ENCODE measurements around the gene NELL1.

Gene NELL1

DNA sequence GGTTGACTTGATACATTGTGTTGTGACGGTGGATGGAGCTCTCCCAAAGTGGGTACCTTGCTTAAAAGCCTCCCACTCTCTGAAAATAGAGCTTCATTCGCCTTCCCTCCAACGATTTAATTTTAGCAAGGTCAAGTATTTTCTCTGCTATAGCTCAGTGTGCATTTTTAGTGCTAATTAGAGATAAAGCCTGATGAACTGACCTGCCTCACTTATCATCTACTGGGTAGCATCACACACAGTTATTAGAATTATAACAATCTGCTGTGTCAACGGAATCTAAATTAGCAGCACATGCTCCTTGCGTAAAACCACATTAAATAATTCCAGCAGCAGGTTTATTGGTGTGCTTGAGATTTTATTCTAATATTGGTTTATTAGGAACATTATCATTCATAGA lies 701.7 kb downstream of the NELL1 start:
- no peak for FAIRE-seq

GRCh38 chr11:21372672-21373071 lies 703.3 kb downstream of the NELL1 start:
- FAIRE-seq: no peak

GRCh38 chr11:21374376-21374775 lies 705.0 kb downstream of the NELL1 start:
- no peak for FAIRE-seq

- no peak for FAIRE-seq
These were observed 716.5 kb downstream of the NELL1 start for GRCh38 chr11:21385669-21386440.

DNA sequence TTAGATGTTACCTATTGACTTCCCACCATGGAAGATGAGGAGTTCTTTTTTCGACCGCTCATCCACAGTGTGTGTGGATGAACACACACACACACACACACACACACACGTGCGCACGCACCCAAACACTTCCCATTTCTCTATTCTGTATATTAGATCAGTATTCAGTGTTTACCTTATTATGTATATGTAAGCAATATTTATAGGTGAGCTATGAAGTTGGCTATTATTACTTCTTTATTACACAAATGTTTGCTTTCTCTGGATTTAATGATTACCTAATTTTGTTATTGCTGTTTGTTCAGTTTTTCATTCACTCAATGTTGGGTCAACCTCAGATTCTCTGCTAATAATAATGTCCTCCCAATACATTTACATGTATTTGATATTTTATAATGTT lies 721.0 kb downstream of the NELL1 start:
- no peak for FAIRE-seq

GRCh38 chr11:21396342-21397008 lies 727.1 kb downstream of the NELL1 start:
- no peak for FAIRE-seq

- FAIRE-seq: no peak
These were observed 728.8 kb downstream of the NELL1 start for GRCh38 chr11:21398195-21398594.

DNA sequence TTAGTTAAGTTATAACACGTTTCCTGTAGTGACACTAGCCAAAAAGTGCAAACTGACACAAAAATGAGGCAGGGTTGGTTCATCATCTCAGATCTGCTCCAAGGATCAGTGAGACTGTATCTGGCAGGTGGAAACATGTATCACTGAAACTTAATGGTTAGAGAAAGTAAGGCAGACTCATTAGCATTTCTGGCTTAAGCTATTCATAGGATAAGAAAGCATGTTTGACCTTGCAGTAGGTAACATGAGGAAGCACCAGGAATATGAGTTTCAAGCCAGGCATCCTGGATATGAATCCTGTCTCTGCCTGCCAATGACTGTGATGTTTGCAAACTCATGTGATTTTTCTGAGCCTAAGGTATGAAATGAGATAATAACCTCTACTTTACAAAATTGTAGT lies 732.1 kb downstream of the NELL1 start:
- no peak for FAIRE-seq

DNA sequence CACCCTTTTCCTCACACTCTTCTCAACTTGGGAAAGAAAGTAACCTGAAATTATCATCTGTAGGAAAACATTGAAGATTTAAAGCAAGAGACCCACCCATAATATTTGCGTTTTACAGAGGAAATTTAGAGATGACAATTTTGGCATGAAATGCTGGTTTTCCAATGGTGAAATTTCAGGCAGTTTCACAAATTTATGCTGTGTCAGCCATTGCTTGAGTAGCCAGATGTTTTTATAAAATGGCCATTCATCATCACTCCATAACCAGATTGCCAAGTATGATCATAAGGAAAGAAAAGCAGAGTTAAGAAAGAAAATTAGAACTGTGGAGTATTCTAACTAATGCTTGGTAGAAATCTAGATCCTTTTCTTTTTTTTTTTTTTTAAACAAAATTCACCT lies 732.9 kb downstream of the NELL1 start:
- no peak for FAIRE-seq

DNA sequence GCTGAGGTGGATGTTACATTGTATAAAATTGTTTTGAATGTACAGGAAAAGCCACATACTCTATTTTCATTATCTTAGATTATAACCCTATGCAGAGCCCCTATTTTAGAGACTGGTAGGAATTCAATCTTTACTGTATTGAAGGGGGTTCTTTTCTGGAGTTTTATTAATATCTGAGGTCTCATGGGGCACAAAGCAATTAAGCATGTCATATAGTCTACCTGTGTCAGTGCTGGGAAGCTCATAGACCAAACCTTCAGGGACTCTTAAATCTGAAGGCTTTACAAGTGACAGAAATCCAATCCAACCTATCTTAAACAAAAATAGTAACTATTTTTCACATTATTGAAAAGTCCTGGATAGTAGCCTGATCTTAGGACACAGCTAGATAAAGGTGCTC lies 733.7 kb downstream of the NELL1 start:
- FAIRE-seq: no peak

- FAIRE-seq: no peak
These were observed 736.0 kb downstream of the NELL1 start for GRCh38 chr11:21405422-21405821.

DNA sequence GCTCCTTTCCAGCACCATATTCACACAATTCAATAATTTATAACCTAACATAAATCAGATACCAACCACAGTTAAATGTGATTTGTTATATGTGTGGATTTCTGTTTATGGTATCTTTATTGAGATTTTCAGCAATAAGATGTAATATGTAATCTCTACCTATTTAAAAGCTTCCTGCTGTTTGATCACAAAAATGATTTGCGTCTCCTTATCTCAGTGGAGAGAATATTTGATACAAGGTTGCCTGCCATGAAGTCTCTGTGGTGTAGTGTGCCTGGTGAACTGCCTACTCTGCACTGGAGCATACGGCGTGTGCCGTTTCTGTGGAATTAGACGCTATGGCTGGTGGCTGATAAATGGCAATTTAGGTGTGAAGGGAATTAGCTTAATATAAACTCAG lies 741.1 kb downstream of the NELL1 start:
- no peak for FAIRE-seq

DNA sequence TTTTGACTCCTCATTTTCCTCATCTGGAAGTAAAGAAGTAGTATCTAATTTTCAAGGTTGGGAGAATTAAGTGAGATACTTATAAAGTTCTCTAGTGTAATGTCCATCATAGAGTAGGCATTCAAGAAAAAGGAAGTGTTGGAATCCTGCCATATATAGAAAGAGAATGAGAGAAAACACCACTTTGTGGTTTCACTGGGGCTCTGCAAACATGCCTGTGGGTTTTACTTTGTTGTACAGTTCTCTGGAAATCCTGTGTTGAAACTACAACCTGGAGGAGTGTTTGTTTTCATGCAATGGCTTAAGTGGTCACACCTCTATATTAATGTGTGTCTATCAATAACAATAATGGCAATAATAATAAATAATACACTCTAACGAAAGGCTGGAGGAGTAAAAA lies 741.7 kb downstream of the NELL1 start:
- no peak for FAIRE-seq

- no peak for FAIRE-seq
These were observed 742.2 kb downstream of the NELL1 start for GRCh38 chr11:21411597-21411996.

GRCh38 chr11:21412652-21413383 lies 743.4 kb downstream of the NELL1 start:
- FAIRE-seq: no peak

DNA sequence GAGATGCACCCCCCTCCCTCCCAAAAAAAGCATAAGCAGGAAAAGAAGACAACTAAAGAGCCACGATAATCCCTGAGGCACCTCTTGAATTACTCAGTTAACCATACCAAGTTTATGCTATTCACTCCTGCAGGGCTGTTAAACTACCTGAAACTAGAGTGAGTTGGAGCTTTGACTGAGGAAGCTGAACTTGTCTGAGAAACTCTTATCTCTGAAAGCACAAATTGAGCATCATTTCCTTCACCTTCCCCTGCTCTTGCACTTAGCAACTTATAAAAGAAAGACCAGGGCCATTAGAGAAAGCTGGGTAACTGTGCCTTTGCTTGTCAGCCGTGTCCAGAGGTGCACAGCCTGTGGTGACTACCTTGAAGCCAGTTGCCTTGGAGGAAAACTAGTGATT lies 745.6 kb downstream of the NELL1 start:
- no peak for FAIRE-seq

- no peak for FAIRE-seq
These were observed 746.2 kb downstream of the NELL1 start for GRCh38 chr11:21415606-21416005.

DNA sequence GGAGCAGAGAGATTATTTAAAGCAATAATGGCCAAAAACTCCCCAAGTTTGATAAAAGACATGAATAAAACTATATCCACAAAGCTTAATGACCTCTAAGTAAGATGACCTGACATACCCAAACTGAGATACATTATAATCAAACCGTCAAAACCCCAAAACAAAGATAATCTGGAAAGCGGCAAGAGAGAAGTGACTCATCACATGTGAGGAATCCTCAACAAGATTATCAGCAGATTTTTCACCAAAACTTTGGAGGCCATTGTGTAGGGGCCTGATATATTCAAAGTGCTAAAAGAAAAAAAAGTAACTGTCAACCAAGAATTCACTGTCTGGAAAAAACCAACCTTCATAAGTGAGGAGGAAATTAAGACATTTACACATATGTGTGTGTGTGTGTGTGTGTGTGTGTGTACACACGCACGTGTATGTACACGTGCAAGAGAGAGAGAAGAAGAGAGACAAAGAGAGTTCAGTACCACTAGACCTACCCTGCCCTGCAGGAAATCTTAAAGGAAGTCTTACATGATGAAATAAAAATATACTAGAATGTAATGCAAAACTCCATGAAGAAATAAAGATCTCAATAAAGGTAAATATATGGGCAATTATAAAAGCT lies 752.4 kb downstream of the NELL1 start:
- FAIRE-seq: no peak

DNA sequence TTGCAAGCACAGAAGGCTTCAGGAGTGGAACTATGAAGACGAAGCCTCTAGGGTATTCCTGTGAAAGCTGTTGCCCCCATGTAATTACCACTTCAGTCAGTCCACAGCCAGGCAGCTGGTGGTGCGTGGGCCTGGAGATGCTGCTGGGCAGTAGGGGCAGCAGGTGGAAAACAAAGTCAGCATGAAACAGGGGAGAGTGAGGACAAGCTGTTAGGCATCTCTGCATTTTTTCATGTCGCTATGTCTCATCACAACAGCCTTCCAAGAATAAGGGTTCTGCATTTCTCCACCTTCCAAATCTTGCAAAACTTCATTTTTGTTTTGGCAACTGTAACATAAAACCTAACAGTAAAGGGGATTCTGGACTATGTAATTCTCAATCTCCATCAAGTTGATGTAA lies 757.5 kb downstream of the NELL1 start:
- no peak for FAIRE-seq

GRCh38 chr11:21427726-21428125 lies 758.3 kb downstream of the NELL1 start:
- no peak for FAIRE-seq

GRCh38 chr11:21428796-21429195 lies 759.4 kb downstream of the NELL1 start:
- FAIRE-seq: no peak

DNA sequence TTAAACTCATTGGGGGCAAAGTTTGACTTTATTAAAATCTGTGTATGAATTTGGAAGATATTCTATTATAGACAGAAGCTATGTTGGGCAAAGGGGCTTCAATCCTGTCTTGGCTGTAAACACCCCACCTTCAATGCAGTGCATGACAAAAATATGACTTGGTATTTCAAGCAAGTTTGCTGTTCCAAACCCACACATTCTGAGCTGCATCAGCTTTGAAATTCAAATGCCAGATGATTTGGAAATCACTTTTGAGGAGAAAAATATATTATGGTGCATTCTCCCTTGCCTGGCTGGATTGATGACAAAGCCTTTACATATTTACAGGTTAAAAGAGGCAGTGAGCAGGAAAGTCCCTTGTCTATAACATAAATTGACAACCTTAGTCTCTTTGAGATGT lies 760.0 kb downstream of the NELL1 start:
- FAIRE-seq: no peak

DNA sequence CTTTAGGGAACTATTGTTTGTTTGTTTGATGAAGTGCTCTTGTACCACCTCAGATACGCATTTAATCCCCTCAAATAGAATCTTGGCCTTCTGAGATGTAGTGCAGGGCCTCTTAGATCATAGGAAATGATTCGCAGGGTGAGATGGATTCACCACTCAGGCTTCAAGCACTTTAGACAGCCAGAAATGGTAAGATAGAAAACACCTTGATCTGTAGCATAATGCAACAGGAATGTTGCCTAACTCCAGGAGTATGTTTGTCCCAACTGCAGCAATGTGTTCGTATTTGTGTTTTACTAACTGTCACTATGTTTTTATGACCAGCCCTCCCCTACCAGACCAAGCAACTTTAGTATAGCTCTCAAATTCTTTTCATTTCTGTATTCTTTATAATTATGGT lies 761.2 kb downstream of the NELL1 start:
- FAIRE-seq: no peak
